M059J (cell line): ENCODE results near the gene SP1. TPM values are rescaled to one million over a fixed set of nuclear protein-coding genes. Genes with fewer than 3 reads are reported as not detected.
"Not testable (repeated sequence)": the region's sequence is repeated elsewhere in the genome, so short reads cannot be mapped to it uniquely, and the experiment has no call there.

Experiments
- DNase-seq: peaks from one replicate; pipeline ENCODE4 v3.0.0-alpha.2; 2012; ENCODE audit warnings: low read depth
- total RNA-seq: library from RNA; depleted of rRNA; stranded (reverse); fragments of >200 nt; shearing (Covaris generic); gene quantifications from 2 replicates; pipeline ENCODE4 v1.2.3, GENCODE V29; 2014; rRNA removed

Gene SP1
- total RNA-seq = 26.2 and 41.5 TPM in 2 replicates

DNA sequence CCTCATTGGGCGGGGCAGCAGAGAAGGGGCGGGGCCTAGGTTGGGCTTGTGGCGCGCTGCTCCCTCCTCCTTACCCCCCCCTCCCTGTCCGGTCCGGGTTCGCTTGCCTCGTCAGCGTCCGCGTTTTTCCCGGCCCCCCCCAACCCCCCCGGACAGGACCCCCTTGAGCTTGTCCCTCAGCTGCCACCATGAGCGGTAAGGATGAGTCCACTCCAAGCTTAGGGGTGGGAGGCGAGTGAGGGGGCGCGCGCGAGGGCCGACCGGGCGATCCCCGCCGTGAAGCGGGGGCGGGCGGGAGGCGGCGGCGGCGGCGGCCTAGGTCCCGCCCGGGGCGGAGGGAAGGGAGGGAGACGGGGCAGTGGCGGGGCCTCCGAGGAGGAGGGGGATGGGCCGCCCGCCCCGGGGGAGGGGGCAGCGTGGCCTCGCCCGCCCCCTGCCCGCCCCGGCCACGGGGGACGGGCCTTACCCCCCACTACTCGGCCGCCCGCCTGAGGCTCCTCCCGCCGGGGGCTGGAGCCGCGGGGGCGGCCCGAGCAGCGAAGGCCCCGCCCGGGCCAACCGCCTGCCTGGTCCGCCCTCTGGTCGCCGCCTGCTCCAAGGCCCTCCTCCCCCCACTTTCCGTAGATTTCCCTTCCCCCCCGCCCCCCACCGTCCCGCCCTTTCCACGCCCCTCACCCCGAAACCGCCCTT is at the start of gene SP1:
TSS of gene SP1 (plus strand) at position 73 of the 690 bp plus-strand sequence. CDS start at position 189, 116 bp downstream.
- peak; percentile 89 for DNase-seq

- no peak for DNase-seq
Observed at GRCh38 chr12:53330671-53331070, 49.3 kb upstream of the SP1 start.

GRCh38 chr12:53332339-53332738 is 47.6 kb upstream of the SP1 start:
- not testable (repeated sequence) for DNase-seq

DNA sequence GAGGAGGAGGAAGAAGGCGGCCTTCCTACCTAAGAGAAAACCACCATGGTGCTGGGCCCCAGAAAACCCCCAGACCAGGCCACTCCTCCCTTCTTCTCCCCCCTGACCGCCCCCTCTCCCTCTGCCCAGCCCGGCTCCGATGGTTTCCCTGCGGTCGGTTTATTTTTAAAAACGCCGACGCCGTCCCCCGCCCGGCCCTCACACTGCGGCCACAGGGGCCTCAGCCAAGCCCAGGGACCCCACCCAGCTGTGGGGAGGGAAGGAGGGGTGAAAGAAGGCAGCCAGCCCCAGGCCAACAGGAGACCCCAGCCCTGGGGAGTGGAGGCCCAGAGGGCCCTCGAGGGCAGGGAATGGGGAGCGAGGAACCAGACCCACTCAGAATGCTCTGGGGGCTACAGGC is 47.2 kb upstream of the SP1 start:
- DNase-seq = no peak

- DNase-seq = no peak
Observed at GRCh38 chr12:53333289-53333688, 46.7 kb upstream of the SP1 start.

- DNase-seq = no peak
Observed at GRCh38 chr12:53333845-53334244, 46.1 kb upstream of the SP1 start.

DNA sequence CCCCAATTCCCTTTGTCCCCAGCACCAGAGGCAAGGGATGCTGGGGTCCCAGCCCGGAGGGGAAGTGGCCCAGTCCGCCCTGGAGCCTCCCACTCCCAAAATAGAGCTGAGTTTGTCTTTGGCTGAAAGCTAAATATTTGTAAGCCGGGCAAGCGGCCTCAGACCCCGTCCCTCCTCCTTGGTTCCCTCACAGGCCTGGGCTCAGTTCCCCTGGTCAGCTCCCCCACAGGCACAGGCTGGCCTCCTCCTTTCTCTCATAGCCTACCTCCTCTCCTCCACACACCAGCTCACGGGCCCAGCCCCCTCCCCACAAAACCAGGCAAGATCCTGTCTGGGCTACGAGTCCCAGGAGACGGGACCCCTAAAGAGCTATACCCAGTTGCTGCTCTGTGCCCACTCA is 45.2 kb upstream of the SP1 start:
- no peak for DNase-seq

DNA sequence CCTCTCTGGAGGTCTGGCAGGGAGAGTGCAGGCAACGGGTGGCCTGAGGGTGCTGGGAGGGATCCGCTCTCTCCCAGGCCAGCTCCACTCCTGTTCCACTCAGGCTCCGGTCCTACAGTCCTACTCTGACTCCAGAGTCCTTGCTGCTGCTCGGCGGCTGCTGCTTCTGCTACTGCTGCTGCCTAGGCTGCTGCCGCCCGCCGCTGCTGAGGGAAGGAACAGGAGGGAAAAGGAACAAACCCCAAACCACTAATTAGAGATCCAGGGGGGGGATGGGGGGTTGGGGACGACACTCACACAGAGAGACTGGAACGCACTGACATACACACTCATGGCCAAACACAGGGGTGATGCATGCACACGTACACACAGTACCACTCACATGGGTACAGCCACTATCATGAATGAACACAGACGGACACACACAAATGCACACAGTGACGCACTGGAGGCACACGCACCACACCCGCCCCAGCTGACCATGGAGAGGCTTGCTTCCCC is 43.7 kb upstream of the SP1 start, which contains the start of gene SP7:
TSS of gene SP7 (minus strand) at position 174 of the 501 bp plus-strand sequence. CDS start 708 bp downstream, outside the sequence.
- DNase-seq = no peak

- DNase-seq = no peak
Observed at GRCh38 chr12:53338017-53338416, 42.0 kb upstream of the SP1 start.

- no peak for DNase-seq
Observed at GRCh38 chr12:53338916-53339315, 41.1 kb upstream of the SP1 start.

- no peak for DNase-seq
Observed at GRCh38 chr12:53340398-53340797, 39.6 kb upstream of the SP1 start.

- no peak for DNase-seq
Observed at GRCh38 chr12:53343449-53343848, 36.5 kb upstream of the SP1 start.

DNA sequence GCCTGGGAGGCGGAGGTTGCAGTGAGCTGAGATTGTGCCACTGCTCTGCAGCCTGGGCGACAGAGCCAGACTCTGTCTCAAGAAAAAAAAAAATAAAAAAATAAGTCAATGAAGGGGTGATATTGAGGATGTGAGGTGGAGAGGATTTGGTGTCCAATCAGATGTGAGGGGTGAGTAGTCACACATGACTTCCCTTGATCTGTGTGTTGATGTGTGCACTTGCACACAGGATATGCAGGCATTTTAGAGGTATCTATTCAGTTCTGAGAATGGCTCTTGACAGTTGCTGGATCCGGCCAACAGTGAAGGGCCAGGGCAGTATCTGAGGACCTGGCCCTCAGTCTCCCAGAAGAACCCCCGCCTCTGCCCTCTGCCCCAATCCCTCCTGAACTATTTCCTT is 36.0 kb upstream of the SP1 start:
- DNase-seq = no peak

GRCh38 chr12:53344487-53344823 is 35.5 kb upstream of the SP1 start:
- DNase-seq = no peak

DNA sequence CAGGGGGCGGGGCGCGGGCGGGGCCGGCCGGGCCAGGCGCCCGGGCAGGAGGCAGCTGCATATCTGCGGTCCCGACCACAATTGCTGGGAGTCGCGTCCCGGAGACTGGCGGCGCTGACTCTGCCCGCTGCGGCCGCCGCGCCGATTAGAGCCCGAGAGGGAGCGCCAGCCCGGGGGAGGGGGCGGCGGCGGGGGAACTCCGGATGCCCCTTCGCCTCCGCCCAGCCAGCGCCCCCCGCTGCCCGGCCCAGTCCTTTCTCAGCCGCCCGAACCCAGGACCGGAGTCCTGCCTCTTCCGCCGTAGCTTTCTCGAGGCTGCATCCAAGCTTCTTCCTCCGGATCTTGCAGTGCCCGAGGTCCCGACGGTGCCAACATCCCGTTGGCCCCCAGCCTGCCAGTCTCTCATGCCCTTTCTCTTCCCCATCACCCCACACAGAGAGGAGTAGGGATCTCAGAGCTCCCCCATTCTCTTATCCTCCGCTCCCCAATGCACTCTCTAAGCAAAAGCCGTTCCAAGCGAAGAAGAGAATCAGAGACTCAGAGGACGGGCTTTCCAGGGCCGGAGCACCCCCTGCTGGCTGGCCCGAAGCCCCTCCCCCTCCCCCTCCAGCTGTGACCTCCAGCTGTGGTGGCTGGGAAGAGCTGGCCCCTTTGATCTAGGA is 35.0 kb upstream of the SP1 start:
- peak; percentile 70 for DNase-seq

- no peak for DNase-seq
Observed at GRCh38 chr12:53345486-53346188, 34.3 kb upstream of the SP1 start.

- DNase-seq = no peak
Observed at GRCh38 chr12:53346491-53346890, 33.5 kb upstream of the SP1 start.

DNA sequence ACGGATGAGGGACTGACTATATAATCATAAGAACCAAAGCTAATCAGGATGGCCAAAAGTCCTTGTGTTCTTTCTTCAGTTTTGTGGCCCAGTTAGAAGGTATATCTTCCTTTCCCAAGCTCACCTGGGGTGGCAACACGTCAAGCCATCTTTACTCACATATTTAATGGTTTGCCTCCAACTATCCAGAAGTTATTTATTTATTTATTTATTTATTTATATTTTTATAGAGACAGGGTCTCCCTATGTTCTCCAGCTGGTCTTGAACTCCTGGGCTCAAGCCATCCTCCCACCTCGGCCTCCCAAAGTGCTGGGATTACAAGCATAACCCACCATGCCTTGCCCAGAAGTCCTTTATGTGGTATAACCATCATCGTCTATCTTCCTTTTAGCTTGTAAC is 32.1 kb upstream of the SP1 start:
- no peak for DNase-seq

DNA sequence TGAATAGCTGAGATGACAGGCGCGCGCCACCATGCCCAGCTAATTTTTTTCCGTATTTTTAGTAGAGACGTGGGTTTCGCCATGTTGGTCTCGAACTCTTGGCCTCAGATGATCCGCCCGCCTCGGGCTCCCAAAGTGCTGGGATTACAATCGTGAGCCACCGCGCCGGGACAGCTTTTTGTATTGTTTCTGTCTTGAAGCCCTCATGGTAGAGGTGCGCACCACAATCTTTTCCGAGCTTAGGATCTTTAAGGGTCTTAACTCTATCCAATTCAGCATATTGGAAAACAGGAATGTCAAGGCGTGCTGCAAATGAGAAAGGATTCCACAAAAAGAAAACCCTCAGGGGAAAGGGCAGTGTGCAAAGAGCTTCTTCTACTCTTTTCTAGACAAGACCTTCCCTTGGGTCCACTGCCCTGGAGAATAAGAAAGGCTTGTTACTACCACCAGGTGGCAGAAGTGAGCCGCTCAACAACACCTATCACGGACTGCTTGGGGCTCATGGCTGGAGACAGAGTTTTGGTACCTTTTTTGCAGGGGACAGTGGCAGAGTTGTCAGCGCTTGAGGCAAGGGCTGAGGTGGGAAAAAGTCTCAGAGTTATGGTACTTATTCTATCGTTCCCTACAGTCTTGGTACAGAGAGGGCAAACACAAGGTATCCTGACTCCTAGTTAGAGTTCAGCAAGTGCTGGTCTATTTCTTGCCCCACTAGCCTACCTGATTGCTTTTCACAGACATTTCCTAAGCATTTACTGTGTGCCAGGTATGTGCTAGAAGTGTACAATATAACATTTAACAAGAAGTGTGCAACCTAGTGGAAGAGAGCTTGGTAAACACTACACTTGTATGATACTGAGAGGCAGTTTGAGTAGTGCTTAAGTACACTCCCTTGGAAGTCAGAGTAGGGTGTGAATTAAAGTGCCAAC is 27.4 kb upstream of the SP1 start:
- peak; percentile 85 for DNase-seq

DNA sequence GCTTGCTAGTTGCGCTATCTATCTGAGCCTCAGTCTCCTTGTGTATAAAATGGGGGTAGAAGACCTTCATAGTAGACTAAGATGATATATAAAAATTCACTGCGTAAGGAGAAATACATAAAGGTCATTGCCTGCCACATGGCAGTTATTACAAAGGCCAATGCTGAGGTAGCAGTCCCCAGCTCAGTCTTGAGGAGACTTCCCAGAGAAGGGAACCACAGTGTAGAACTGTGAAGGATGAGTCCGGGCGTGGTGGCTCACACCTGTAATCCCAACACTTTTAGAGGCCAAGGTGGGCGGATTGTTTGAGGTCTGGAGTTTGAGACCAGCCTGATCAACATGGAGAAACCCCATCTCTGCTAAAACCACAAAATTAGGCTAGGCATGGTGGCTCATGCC is 26.7 kb upstream of the SP1 start:
- DNase-seq = no peak

GRCh38 chr12:53355121-53355520 is 24.9 kb upstream of the SP1 start:
- no peak for DNase-seq
